HG03095 (cell line): Measurements from ENCODE around the gene ARHGAP26.
A peak's percentile ranks its signal among the peaks of the same experiment; 100 is the strongest.

ENCODE experiments used
- ATAC-seq: cut with Tn5 transposase; IDR thresholded peaks from one replicate; pipeline ENCODE4 v1.9.1; 2021; ENCODE audit warnings: moderate library complexity; ENCODE audit not compliant: unreplicated experiment

ARHGAP26 gene

DNA sequence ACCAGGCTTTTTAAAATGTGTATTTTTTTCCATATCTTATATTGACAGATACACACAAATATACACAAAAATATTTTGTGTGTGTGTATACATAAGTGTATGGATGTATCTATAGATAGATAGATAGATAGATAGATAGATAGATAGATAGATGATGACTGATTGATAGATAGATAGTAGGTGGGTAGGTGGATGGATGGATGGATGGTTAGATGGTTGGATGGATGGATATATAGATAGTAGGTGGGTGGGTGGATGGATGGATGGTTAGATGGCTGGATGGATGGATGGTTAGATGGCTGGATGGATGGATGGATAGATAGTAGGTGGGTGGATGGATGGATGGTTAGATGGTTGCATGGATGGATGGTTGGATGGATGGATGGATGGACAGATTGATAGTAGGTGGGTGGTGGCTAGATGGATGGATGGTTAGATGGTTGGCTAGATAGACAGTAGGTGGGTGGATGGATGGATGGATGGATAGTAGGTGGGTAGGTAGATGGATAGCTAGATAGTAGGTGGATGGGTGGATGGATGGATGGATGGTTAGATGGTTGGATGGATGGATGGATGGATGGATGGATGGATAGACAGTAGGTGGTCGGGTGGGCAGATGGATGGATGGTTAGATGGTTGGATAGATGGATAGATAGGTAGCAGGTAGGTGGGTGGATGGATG lies 477.1 kb downstream of the ARHGAP26 start:
- ATAC-seq = no peak

- no peak for ATAC-seq
These were observed 478.2 kb downstream of the ARHGAP26 start for GRCh38 chr5:143248391-143248790.

DNA sequence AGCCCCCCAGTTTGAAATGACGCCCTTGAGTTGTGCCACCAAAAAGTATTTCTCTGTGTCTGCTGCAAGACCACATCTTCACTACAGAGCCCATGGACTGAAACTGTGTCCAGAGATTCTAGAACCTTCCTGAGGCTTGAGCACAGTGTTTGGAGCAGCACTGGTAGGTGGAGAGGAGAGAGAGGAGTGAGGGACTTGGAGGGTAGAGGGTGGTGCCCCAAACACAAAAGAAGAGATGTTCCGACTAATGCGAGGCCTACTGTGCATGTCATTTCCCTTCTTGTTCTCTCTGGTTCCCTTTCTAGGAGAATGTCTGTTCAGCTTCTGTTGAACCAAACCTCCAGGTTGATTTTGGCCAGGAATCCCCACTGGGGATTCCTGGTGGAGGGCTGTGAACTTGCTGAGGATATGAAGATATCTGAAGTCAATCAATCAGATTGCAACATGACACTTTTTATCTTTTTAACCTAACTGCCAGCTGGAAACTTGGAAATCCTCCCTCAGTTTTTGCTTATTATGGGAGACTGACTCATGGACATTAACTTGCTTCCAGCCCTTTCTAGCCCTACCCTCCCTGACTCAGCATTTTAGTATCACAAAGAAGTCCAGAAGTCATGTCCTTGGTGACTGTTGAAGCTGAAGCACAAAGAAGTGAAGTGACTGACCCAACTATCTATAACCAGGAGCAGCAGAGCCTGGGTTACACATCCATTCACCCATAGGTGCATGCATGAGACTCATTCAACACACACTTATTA lies 478.8 kb downstream of the ARHGAP26 start:
- ATAC-seq = no peak

DNA sequence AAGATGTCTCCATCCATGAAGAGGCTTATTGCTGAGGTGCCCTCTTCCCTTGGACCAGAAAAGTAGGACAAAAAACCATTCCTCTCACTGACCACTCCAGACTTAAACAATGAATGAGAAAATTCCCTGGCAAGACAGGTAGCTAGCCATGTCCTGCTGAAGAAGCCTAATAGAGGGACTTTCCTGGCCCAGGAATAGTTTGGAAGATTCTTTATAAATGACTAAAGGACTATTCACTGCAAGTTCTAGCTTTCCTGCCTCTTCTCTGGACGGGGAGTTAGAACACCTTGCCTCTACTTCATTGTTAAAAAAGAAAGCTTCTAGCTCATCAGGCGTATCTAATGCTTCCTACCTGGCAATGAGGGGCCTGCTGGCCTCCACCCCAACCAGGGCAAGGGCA lies 479.7 kb downstream of the ARHGAP26 start:
- no peak for ATAC-seq

DNA sequence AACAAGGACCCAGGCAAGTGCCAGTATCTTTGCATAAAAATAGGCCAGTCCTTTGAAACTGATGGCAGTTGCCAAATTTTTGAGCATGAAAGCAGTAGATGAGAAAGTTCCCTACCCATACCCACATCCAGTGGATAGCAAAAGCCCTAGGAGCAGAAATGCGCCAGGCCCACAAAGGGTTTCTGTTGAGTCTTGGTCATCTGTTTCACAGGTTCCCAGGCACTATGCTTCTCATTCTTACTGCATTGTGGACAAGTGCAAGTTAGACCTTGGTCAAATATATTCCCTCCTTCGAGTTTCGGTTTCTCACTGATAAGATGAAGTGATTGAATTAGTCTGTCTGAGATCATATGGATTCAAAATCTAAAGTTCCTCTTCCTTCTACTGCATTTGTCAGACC lies 481.0 kb downstream of the ARHGAP26 start:
- peak; percentile 56 for ATAC-seq

GRCh38 chr5:143251946-143252345 lies 481.8 kb downstream of the ARHGAP26 start:
- no peak for ATAC-seq

DNA sequence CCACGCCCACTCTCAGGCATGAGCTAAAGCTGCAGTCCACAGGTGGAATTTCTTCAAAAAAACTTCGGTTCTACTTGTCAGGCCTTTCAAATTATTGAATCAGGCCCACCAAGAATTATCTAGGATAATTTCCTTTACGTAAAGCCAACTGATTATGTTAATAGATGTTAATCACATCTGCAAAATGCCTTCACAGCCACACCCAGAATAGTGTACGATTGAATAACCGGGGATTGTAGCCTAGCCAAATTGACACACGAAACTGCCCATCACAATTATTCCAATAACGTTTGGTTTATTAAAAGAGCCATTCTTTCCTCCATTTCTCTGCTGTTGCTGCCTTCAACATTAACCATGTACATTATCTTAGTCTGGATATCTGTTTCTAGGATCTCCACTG lies 484.6 kb downstream of the ARHGAP26 start:
- no peak for ATAC-seq

GRCh38 chr5:143258559-143259253 lies 488.5 kb downstream of the ARHGAP26 start:
- ATAC-seq = no peak

DNA sequence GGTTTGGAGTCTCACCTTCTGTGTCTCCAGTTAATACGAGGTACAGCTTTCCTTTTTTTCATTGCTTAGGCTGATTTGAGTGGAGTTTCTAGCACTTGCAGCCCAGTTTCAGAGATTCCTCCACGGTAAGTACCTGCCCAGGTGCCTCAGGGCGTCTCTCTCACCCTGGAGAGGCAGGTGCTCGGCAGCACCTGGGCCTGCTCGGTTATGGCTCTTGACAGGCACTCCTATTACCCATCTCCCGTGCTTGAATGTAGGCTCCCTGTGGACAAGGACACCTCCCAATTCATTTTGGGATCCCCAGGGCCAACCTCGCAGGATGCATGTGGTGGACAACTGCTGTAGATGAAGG lies 489.1 kb downstream of the ARHGAP26 start:
- ATAC-seq = no peak

DNA sequence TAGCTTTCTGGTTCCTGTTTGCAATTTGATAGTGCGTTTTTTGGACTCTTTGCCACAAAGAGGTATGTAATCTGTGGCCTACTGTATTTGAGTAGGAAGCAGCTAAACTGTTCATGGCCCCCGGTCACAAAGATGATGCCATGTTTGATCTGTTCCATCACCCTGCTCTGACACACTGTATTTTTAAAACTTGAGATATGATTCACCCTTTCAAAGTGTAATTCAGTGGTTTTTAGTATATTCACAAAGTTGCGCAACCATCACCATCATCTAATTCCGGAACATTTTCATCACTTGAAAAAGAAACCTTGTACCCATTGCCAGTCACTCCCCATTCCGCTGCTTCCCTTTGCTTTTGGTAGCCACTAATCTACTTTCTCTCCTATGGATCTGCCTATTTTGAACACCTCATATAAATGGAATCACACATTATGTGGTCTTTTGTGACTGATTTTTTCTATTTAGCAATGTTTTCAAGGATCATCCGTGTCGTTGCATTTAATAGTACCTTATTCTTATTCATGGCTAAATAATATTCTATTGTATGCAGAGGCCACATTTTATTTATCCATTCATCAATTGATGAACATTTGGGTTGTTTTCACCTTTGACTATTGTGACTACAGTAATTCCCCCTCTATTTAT lies 491.7 kb downstream of the ARHGAP26 start:
- no peak for ATAC-seq

GRCh38 chr5:143262393-143263174 lies 492.4 kb downstream of the ARHGAP26 start:
- peak; percentile 76 for ATAC-seq

DNA sequence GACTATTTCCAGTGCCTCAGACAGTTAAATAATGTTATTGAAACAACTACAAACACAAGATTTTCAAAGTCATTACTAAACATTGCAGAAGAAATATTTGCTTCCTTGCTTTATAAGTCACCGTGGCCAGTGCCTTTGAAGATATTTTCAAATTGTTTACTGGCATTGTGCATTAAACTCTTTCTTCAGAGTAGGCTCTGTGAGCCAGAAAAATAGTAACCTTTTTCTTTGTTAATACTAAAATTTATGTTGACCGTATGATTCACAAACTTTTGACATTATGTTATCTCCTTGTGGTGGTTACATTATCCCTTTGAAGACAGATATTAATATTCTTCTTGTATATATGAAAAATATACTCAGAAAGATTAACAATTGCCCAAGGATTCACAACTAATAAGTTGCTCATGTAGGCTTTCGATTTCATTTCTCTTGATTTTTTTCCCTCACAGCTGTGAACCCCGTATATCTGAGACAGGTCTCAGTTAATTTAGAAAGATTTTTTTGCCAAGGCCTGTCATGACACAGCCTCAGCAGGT lies 493.2 kb downstream of the ARHGAP26 start:
- no peak for ATAC-seq

DNA sequence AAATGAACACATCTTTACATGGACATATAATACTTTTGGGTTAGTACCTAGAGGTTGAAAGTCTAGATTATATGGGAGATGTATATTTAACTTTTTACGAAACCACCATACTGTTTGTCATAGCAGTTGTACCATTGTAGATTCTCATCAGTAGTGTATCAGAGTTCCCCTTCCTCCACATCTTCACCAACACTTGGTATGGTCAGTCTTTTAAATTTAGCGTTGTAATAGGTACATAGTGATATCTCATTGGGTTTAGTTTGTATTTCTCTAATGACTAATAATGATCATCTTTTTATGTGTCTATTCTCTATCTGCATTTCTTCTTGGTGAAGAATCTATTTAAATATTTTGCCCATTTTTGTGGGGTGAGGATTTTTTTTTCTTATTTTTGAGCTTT lies 495.8 kb downstream of the ARHGAP26 start:
- no peak for ATAC-seq

DNA sequence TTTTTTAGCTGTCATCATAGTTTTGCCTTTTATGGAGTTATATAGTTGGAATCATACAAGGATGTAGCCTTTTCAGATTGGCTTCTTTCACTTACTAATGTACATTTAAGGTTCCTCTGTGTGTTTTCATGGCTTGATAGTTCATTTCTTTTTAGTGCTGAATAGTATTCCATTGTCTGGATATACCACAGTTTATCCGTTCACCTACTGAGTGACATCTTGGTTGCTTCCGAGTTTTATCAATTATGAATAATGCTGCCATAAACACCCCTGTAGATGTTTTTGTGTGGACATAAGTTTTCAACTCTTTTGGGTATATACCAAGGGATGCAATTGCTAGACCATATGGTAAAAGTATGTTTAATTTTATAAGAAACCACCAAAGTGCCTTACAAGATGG lies 497.0 kb downstream of the ARHGAP26 start:
- ATAC-seq = no peak

- ATAC-seq = no peak
These were observed 498.2 kb downstream of the ARHGAP26 start for GRCh38 chr5:143268388-143268787.

- ATAC-seq = no peak
These were observed 501.3 kb downstream of the ARHGAP26 start for GRCh38 chr5:143271431-143271830.

DNA sequence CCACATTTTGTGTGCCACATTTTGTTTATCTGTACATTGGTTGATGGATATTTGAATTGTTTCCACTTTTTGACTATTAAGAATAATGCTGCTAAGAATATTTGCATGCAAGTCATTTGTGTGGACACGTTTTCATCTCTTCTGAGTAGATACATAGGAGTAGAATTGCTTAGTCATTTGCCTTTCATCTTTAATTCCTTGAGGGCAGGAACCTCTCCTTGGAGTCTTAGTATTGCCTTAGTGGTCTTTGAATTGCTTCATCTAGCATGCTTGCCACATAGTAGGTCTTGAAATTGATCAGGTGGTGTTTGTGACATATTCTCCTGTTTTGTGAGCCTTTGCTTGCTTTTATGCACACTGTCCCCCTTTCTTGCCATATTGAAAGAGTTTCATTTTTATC lies 504.8 kb downstream of the ARHGAP26 start:
- no peak for ATAC-seq

DNA sequence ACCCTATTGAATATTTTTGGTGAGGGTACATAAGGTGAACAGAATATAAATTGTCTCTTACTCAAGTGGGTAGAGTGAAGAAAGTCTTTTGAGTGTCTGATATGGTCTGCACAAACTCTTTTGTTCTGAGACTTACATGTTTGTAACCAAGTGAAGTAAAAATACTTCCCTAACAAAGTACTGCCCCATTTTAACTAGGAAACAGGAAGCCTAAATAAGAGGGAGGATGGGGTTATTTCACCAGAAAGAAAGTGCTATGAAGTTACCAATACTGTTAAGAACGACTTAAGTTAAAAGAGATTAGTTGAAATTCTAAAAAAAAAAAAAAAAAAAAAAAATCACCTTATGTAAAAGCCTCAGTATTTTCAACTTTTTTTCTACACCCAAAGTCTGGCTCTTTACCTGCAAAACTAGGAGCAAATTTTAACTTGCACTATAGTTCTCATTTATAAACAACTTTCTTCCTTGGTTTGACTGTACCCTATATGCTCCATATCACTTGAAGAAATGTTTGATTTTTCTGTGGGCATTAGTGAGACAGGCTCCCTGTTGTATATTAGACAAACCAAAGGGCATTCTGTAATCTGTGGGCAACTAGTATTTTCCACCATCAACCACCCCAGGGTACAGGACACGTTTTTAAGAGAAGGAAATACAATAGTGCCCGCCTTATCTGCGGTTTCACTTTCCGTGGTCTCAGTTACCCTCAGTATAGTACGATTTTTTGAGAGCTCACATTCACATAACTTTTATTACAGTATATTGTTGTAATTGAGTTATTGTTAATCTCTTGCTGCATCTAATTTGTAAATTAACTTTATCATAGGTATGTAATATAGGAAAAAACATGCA lies 505.6 kb downstream of the ARHGAP26 start:
- no peak for ATAC-seq

DNA sequence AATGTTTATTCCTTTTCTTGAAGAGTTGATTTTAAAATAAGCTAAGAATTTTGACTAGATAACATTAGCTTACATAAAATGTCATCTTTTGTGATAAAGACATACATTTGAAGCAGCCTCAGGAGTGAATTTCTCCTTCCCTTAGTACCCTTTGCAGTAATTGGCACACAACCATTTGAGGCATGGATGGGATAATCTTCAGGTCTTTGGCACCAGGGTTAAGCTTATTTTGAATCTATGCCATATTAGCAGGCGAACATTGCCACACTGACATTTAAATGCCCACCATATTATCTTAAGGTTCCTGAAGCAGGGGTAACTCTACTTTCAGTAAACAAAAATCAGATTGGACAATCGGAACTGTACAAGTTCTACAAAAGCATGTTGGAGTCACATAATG lies 507.4 kb downstream of the ARHGAP26 start:
- no peak for ATAC-seq
